ENCODE data around the gene CCDC68. TPM values are rescaled to one million over a fixed set of nuclear protein-coding genes. Genes with fewer than 3 reads are reported as not detected.

CCDC68 gene
- total RNA-seq: 3.6 and 3.9 TPM in 2 replicates

GRCh38 chr18:54958704-54959625 lies at the start of gene CCDC68:
CCDC68 (minus strand) TSS chr18:54959461; CDS start chr18:54942791, 16,670 bp downstream.

Other genes with a start within 250 kb of the CCDC68 start
- gene RAB27B, start 131.0 kb downstream of the CCDC68 start, total RNA-seq: 3.7 and 4.4 TPM in 2 replicates

All from hair follicle dermal papilla cell (primary cell).